HepG2 (cell line): ENCODE data around the gene CCSER1. TPM values are rescaled to one million over a fixed set of nuclear protein-coding genes. Genes with fewer than 3 reads are reported as not detected.

Experiments used
- ATAC-seq: fragments of 200-7000 bp; cut with Tn5 transposase; 3 replicates; pipeline ENCODE4 v1.9.1; 2020; ENCODE audit warnings: mild to moderate bottlenecking, moderate library complexity
- BruUV-seq: library from RNA; stranded (reverse); fragments of 400-500 nt; replicated peaks from 2 replicates; lab custom pipeline; 2021; lab: Mats Ljungman, UMichigan
- CTCF ChIA-PET: fragments of 300-600 bp; formaldehyde crosslinking; extraction: SDS; loops from one replicate; lab custom pipeline; 2021; ENCODE audit warnings: low total read pairs, inconsistent platforms, low intra/inter-chr PET ratio; lab: Yijun Ruan, JAX
- POLR2A ChIA-PET: fragments of 350-600 bp; sonication (Branson Sonifier 250); formaldehyde crosslinking; loops from one replicate; lab custom pipeline; 2020; ENCODE audit warnings: antibody characterized with exemption, inconsistent platforms; lab: Yijun Ruan, JAX
- DNase-seq: peaks from one replicate; pipeline ENCODE4 v3.0.0-alpha.2; 2015; ENCODE audit warnings: low spot score
- FAIRE-seq: peaks from 3 replicates; lab custom pipeline; 2011; peaks lifted over from hg19 to GRCh38; lab: Jason Lieb, UNC
- H2AFZ ChIP-seq: one replicate; pipeline ENCODE4 v1.6.1; 2011; ENCODE audit warnings: low read length, inconsistent platforms
- H3K27ac ChIP-seq: fragments of 300-600 bp; 3 replicates; pipeline ENCODE4 v1.8.0; 2011; ENCODE audit warnings: mixed run types, mild to moderate bottlenecking, mixed read lengths, low read length, inconsistent platforms; ENCODE audit not compliant: insufficient read depth; ENCODE audit errors: extremely low read length
- H3K27me3 ChIP-seq, 2 experiments: fragments of 200-600 bp in 1 of 2; 2 replicates in 1 of 2; 3 replicates in 1 of 2; pipeline versions ENCODE4 v1.6.0 to v1.8.0; 2011; ENCODE audit warnings: low read length in 2 of 2, mild to moderate bottlenecking in 2 of 2, moderate library complexity in 2 of 2, inconsistent platforms in 1 of 2; ENCODE audit not compliant: insufficient read depth in 2 of 2, control insufficient read depth in 1 of 2
- H3K36me3 ChIP-seq, 2 experiments: fragments of 200-600 bp in 1 of 2; replicated peaks in 1 of 2; 2 replicates in 1 of 2; 3 replicates in 1 of 2; pipeline versions ENCODE4 v1.5.1 to v1.8.0; 2011; ENCODE audit warnings: low read length in 2 of 2, inconsistent platforms in 1 of 2; ENCODE audit not compliant: insufficient read depth in 2 of 2, control insufficient read depth in 1 of 2
- H3K4me1 ChIP-seq: 2 replicates; pipeline ENCODE4 v1.5.1; 2012; ENCODE audit warnings: low read length, inconsistent platforms; ENCODE audit not compliant: insufficient read depth
- H3K4me2 ChIP-seq: 2 replicates; pipeline ENCODE4 v1.6.0; 2011; ENCODE audit warnings: low read depth, low read length, inconsistent platforms
- H3K4me3 ChIP-seq, 3 experiments: fragments of 200-600 bp in 1 of 3; sonication (generic), shearing (Covaris generic) in 1 of 3; replicated peaks in 1 of 3; 2 replicates each; pipeline ENCODE4 v1.5.1; 2011 to 2016; ENCODE audit warnings: low read length in 3 of 3, inconsistent platforms in 2 of 3, low read depth in 2 of 3, mild to moderate bottlenecking in 2 of 3, control low read depth in 1 of 3, mixed read lengths in 1 of 3; ENCODE audit not compliant: insufficient read depth in 1 of 3
- H3K79me2 ChIP-seq: one replicate; pipeline ENCODE4 v1.6.1; 2011; ENCODE audit warnings: low read length, inconsistent platforms; ENCODE audit not compliant: insufficient read depth
- H3K9ac ChIP-seq: 2 replicates; pipeline ENCODE4 v1.6.0; 2011; ENCODE audit warnings: mild to moderate bottlenecking, low read depth, low read length, inconsistent platforms; ENCODE audit not compliant: insufficient read depth
- H3K9me3 ChIP-seq: 2 replicates; pipeline ENCODE4 v1.5.1; 2012; ENCODE audit warnings: mild to moderate bottlenecking, low read length
- H4K20me1 ChIP-seq: 2 replicates; pipeline ENCODE4 v1.6.0; 2011; ENCODE audit warnings: inconsistent platforms, mild to moderate bottlenecking, low read length, moderate library complexity; ENCODE audit not compliant: insufficient read depth
- AKAP8 ChIP-seq: sonication (generic); formaldehyde crosslinking; IDR thresholded peaks from 2 replicates; pipeline ENCODE4 v1.5.1; 2020; ENCODE audit warnings: mild to moderate bottlenecking, missing genetic modification reagents
- ATRX ChIP-seq: sonication (generic); formaldehyde crosslinking; IDR thresholded peaks from 2 replicates; pipeline ENCODE4 v1.4.0; 2020; ENCODE audit warnings: missing genetic modification reagents, borderline replicate concordance
- GABPA ChIP-seq, 2 experiments: IDR thresholded peaks; 2 replicates each; pipeline ENCODE4 v1.6.1; 2011 to 2016; ENCODE audit warnings: low read depth in 2 of 2, low read length in 1 of 2, missing biosample characterization in 1 of 2, missing genetic modification characterization in 1 of 2
- ZBTB7A ChIP-seq: sonication (generic); formaldehyde crosslinking; IDR thresholded peaks from 2 replicates; pipeline ENCODE4 v1.8.0; 2022; ENCODE audit warnings: mild to moderate bottlenecking, missing genetic modification reagents
- WGBS: methylation state at CpG from one replicate; pipeline ENCODE4 v1.1.6; 2017; ENCODE audit warnings: low lambda C conversion rate; 5-methylcytosine and 5-hydroxymethylcytosine counted together
- in situ Hi-C: cut with HindIII; loops from 2 replicates; pipeline ENCODE4 v1.10.0; 2017; ENCODE audit warnings: low pct_unique_long_range_greater_than_20kb; ENCODE audit not compliant: extremely low pct_ligation_motif_present
- intact Hi-C: fragments of 100-400 bp; cut with micrococcal nuclease; formaldehyde crosslinking; loops from one replicate; pipeline ENCODE4 v1.10.0; 2022; ENCODE audit not compliant: unreplicated experiment
- polyA plus RNA-seq, 8 experiments: library from polyadenylated mRNA; depleted of rRNA in 3 of 8; stranded (reverse) in 7 of 8; unstranded in 1 of 8; fragments of >200 nt; fragmentation: Illumina TruSeq in 4 of 8; extraction: Trizol in 4 of 8; gene quantifications; 2 replicates each; pipeline versions ENCODE4 v1.2.1 to v1.2.3, GENCODE V29; 2011 to 2016; ENCODE audit warnings: low read depth in 4 of 8, missing spikeins in 1 of 8, mixed read lengths in 1 of 8; ENCODE audit not compliant: insufficient read depth in 1 of 8
- total RNA-seq, 5 experiments: library from RNA; depleted of rRNA; stranded (reverse); fragments of >200 nt; fragmentation: Illumina TruSeq; extraction: Trizol; gene quantifications; 2 replicates each; pipeline ENCODE4 v1.2.3, GENCODE V29; 2016; ENCODE audit warnings: low read depth in 1 of 5
- TF ChIP-seq, protein P1 (sequence below): IDR thresholded peaks from 2 replicates; pipeline ENCODE4 v1.6.1; 2012; ENCODE audit warnings: low read depth, low read length, improper control_type of control experiment

CCSER1 gene
- total and polyA plus RNA-seq, 2 of the 13 experiments (the other 11 are each of a cell fraction or from before 2014, with no cell fraction given), result not detected

DNA sequence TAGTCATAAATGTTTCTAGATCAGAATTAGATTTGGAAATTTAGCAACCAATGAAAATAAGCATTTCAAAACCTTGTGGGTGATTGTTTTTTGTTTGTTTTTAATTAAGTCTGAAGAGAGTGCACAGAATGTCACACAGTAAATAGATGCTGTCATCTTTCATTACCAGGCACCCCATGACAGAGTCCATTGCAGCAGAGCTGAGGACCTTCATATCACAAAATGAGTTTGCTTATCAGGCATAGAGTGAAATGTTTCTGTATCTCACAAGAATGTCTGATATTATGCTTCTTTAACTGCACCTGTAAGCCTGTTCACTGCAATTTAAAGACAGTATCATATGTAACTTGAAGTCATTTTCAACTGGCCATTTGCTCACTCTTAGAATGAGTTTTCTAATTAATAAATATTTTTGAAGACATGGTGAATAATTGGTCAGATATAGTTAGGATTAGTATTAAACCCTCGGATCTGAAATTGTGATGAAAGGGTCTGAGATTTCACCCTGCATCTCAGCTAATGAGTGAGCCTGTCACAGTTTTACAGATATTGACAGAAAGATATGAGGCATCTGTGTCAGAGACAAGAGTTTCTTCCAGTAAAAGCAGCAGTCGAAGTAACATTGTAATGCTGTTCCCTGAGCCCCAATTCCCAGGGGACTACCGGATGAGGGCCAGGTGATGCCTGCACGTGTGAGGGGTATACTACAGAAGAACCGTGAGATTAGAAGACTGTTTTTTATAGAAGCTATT, 416.4 kb downstream of the CCSER1 start:
- Histone ChIP-seq H3K79me2 (no peaks in the 10 kb centered on the region), H3K36me3 (no peaks in the 10 kb centered on the region), H3K27ac (no peak overlapping the region), H3K9ac (no peak overlapping the region), H3K9me3 (no peaks in the 10 kb centered on the region), H3K27me3 (no peaks in the 10 kb centered on the region), H2AFZ (no peak overlapping the region), H4K20me1 (no peaks in the 10 kb centered on the region), H3K4me1 (no peaks in the 10 kb centered on the region), H3K4me2 (no peak overlapping the region), H3K4me3 (no peak overlapping the region)
- ChIA-PET CTCF (no interaction called here), POLR2A (no interaction called here)
- intact Hi-C loops (no loop called here), in situ Hi-C loops (no loop called here)
- ATAC-seq, result no peak
- no peak for DNase-seq
- WGBS, result 11% methylated on average over 5 of the region's 5 CpGs
- FAIRE-seq, result no peak
- no TSS peak for BruUV-seq
- TF ChIP-seq GABPA (IDR thresholded peaks at IDR 0.05; ENCODE audit: low read depth, low read length) (no peak), GABPA (CRISPR knock-in tag; IDR thresholded peaks at IDR 0.05; ENCODE audit: low read depth) (no peak), ATRX (CRISPR knock-in tag) (no peak)

DNA sequence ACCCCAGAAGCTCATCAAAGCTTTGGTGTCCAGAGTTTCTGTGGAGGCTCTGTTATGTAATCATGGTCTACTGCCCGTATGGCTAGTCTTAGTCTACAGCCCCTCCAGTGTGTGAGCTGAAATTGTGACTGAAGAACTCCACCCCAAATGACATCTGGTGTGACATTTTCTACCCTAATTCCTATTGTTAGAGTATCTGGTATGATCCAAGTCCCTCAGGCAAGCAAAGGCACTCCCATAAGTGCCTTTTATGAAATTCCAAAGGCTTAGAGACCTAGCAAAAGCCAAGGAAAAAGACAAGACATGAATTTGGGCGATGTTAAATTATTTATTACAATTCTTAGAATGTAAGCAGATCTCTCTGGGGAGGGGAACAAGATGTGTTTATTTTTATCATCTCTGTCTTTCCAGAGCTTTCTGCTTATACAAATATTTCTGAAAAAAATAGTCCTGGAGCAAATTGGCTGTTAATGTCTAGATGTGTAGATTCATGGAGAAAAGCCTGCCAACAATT, 417.4 kb downstream of the CCSER1 start:
- CTCF ChIA-PET, result no interaction called here
- Histone ChIP-seq H3K79me2 (no peaks in the 10 kb centered on the region), H3K4me1 (no peaks in the 10 kb centered on the region), H3K27ac (no peak overlapping the region), H3K9me3 (no peaks in the 10 kb centered on the region), H3K4me3 (no peak overlapping the region), H3K36me3 (no peaks in the 10 kb centered on the region), H3K9ac (no peak overlapping the region), H3K4me2 (no peak overlapping the region), H4K20me1 (no peaks in the 10 kb centered on the region), H3K27me3 (no peaks in the 10 kb centered on the region), H2AFZ (no peak overlapping the region)
- ATAC-seq, result no peak
- TF ChIP-seq ZBTB7A (CRISPR knock-in tag) (no peak), AKAP8 (CRISPR knock-in tag) (no peak)
- TF ChIP-seq, protein P1, sequence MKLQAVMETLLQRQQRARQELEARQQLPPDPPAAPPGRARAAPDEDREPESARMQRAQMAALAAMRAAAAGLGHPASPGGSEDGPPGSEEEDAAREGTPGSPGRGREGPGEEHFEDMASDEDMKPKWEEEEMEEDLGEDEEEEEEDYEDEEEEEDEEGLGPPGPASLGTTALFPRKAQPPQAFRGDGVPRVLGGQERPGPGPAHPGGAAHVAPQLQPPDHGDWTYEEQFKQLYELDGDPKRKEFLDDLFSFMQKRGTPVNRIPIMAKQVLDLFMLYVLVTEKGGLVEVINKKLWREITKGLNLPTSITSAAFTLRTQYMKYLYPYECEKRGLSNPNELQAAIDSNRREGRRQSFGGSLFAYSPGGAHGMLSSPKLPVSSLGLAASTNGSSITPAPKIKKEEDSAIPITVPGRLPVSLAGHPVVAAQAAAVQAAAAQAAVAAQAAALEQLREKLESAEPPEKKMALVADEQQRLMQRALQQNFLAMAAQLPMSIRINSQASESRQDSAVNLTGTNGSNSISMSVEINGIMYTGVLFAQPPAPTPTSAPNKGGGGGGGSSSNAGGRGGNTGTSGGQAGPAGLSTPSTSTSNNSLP, result no peak
- intact Hi-C loops (no loop called here), in situ Hi-C loops (no loop called here)
- no TSS peak for BruUV-seq
- no peak for DNase-seq
- no peak for FAIRE-seq
- POLR2A ChIA-PET, result no interaction called here
- WGBS, result 25% methylated on average over 2 of the region's 2 CpGs
